Loucy (cell line): ENCODE measurements around the gene ADARB2.

Experiments used
- CTCF ChIP-seq: fragments of 200-600 bp; sonication (generic); conservative IDR thresholded peaks from 2 replicates; pipeline ENCODE4 v1.5.1; 2014; ENCODE audit warnings: mild to moderate bottlenecking, antibody characterized with exemption, low read length
- EZH2phosphoT487 ChIP-seq: fragments of 200-600 bp; IDR thresholded peaks from 2 replicates; pipeline ENCODE4 v1.6.1; 2018; ENCODE audit warnings: antibody characterized with exemption, mild to moderate bottlenecking, moderate library complexity, borderline replicate concordance

GRCh38 chr10:1182280-1183032, 554.9 kb downstream of the ADARB2 start:
- TF ChIP-seq CTCF: no peak
- TF ChIP-seq EZH2phosphoT487: no peak
